Esophagus squamous epithelium (tissue), 4 donors: ENCODE measurements around the gene KCTD17.

ENCODE experiments used
- CTCF ChIP-seq, 6 experiments: fragments of 450-650 bp in 4 of 6; fragments of 200-600 bp in 2 of 6; sonication (generic) in 2 of 6; IDR thresholded peaks; one replicate each; pipeline ENCODE4 v1.5.1; 2016 to 2019; ENCODE audit warnings: antibody characterized with exemption in 6 of 6, mild to moderate bottlenecking in 4 of 6, moderate library complexity in 4 of 6
- POLR2A ChIP-seq, 4 donors: fragments of 450-650 bp; IDR thresholded peaks; one replicate each; pipeline ENCODE4 v1.6.1; 2017; ENCODE audit warnings: antibody characterized with exemption in 4 of 4, mild to moderate bottlenecking in 4 of 4, moderate library complexity in 3 of 4

- TF ChIP-seq CTCF (IDR thresholded peaks at IDR 0.05) (no peak), POLR2A (IDR thresholded peaks at IDR 0.05) (no peak)
Measured at GRCh38 chr22:37014415-37014806, 37.1 kb upstream of the KCTD17 start.
